ENCODE results near the gene ATP13A3.

Gene ATP13A3

DNA sequence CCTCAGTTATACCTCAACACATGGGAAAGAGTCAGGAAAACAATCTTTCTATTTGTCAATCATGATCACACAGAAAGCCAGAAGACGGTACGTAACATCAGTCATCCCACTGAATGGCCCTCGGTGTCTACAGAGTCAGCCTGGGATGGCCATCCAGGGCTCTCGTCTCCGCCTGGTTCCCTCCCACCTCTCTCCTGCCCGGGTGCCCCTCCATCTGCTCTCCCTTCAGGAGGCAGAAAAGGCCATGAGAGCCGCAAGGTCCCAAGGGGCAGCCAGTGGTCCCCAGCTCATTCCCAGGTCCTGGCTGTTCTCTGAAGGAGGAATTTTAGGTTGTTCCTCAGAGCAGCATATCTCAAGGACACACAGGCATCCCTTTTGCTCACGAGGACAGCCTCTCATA lies 112.9 kb downstream of the ATP13A3 start:
- DNase-seq (ENCODE audit: low read depth in 2 of 2), result no peak

GRCh38 chr3:194373028-194373427 lies 113.8 kb downstream of the ATP13A3 start:
- no peak for DNase-seq (ENCODE audit: low read depth in 2 of 2)

DNA sequence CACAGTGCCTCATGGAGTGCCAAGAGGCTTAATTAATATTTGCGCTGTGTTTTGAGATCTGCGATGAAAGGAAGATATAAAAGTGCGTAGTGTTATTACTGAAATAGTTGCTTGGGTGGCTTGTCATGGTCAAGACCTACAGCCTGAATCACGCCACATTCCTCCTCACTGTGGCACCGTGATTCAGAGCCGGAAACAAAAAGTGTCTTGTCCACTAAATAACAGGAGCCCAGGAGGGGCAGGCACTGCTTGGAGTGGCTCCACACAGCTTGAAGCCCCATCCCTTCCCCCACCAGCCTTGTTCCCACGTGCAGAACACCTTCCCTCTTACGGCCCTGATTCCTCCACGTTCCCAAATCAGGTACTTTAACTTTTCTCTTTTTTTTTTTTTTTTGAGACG lies 116.0 kb downstream of the ATP13A3 start:
- DNase-seq (ENCODE audit: low read depth in 2 of 2), result no peak

DNA sequence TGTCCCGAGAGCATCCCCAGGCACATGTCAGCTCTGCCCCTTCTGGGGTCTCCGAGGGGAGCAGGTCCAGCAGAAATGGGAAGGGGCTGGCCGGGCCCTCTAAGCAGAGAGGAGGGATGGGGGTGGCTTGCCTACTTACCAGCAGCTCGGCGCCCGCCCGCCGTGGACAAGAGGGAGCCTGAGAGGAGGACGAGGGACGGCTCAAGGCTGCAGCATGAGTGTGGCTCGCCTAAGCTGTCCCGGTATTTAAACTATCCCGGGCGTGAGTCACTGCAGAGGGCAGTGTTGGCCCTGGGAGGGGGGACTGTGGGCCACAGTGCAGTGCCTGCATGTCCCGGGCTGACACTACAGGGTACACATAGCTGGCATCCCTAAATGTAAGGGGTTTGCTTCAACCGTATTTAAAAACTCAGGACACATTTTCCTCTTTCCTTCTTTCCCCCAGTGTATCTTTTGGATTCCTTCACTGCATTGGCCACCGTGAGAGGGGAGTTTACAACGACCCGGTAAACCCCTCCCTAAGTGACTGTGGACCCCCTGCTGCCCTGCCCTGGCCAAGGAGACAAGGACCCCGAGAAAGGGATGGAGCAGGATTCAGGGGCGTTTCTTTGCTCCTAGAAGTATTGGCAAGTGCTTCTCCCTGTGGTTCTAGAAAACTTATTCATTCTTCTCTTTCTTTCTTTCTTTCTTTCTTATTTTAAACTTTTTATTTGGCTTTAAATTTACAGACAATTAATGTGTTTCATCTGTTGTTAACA lies 117.1 kb downstream of the ATP13A3 start, which contains the start of gene LRRC15:
Gene LRRC15, minus strand, starts transcription at position 222 of the 758 bp plus-strand sequence. CDS start 8,700 bp downstream, outside the sequence.
- DNase-seq (ENCODE audit: low read depth in 2 of 2), result no peak

DNA sequence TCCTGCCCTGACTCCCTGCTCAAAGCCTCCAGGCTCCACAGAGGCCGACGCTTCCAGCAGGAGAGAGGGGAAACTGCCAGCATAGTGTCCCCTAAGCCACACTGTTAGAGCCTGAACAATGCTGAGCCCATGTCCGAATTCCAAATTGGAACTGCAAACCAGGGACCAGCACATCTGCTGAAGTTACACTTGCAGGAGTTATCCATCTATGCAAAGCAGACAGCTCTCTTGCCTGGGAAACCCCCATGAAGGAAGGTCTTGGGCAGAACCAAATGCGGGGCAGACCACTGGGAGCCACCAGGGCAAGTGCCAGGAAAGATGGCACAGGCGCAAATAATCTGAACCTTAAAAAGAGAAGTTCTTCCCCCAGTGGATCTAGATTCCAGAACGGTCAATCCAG lies 117.9 kb downstream of the ATP13A3 start:
- no peak for DNase-seq (ENCODE audit: low read depth in 2 of 2)

GRCh38 chr3:194367992-194368841 lies 118.6 kb downstream of the ATP13A3 start:
- DNase-seq (ENCODE audit: low read depth in 2 of 2), result no peak

- DNase-seq (ENCODE audit: low read depth in 2 of 2), result no peak
These were observed 120.8 kb downstream of the ATP13A3 start for GRCh38 chr3:194365978-194366490.

DNA sequence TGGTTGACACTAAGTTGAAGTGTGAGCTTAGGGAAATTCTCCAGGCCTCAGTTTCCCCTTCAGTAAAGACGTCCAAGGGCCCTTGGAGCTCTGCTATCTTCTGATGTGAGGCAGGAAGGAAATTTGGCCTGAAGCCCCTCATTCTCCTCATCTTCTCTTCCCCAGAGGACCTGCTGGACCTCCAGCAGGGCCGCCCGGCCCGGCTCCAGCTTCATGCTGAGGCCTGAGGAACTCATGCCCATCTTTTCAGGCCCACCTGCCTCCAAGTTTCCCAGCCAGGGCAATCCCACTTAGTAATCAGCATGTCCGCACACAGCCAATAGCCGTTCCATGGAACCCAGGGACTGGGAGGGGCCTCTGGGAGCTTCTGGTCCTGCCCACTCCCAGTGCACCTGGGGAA lies 121.3 kb downstream of the ATP13A3 start:
- DNase-seq (ENCODE audit: low read depth in 2 of 2), result no peak

- no peak for DNase-seq (ENCODE audit: low read depth in 2 of 2)
These were observed 122.0 kb downstream of the ATP13A3 start for GRCh38 chr3:194364652-194365434.

GRCh38 chr3:194364314-194364651 lies 122.5 kb downstream of the ATP13A3 start:
- no peak for DNase-seq (ENCODE audit: low read depth in 2 of 2)

GRCh38 chr3:194360568-194360967 lies 126.2 kb downstream of the ATP13A3 start:
- no peak for DNase-seq (ENCODE audit: low read depth in 2 of 2)

DNA sequence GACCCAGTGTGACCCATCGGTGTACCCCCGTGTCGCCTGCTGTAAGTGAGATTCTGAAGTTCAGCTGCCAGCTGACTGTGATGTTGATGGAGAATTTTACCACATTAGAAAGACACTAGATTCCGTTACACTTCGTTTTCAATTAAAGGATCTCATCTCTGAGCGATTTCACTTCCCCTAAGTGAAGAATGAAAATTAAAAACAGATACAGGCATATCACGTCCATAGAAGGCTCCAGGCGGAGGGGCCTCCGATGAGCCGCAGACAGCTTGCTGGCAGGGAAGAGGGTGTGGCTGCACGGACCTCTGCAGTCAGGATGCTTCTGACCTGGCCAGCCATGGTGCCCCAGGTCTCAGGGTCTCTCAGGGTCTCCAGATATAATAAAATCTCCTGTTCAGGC lies 129.1 kb downstream of the ATP13A3 start:
- no peak for DNase-seq (ENCODE audit: low read depth in 2 of 2)

DNA sequence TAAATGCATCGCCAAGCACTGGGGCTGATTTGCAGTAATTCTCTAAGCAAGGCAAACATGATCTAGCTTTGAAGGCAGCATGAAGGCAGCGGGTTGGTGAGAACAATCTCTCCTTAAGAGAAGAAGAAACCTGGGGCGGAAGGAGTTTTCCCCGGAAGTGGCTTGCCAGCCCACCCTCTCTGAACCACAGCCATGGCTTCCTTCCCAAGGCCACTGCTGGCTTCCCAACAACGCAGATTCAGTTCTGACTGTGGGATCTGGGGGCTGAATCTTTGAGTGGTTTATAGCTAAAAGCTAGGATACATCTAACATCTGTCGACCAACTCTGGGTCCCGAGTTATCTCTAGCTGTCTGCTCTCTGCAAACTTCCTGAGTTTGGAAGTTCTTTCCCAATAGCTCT lies 131.4 kb downstream of the ATP13A3 start:
- no peak for DNase-seq (ENCODE audit: low read depth in 2 of 2)

DNA sequence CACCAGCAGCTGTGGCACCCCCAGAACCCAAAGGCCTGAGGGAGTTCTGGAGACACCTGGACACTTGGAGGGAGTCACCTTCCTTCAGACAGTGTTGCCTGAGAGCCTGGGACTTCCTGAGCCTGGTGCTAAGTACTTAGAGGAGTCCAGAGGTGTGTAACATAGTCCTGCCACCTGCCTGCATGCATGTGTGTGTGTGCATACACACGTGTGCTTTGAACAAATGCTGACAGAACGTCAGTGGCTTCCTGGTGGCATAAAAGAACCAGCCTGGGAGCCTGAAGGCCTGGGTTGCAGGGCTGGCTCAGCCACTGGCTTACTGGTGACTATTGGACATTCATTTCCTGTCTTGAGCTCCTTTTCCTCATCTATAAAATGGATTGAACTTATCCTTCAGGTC lies 132.5 kb downstream of the ATP13A3 start:
- no peak for DNase-seq (ENCODE audit: low read depth in 2 of 2)
